GM10266 (cell line): Measurements from ENCODE around the gene LRRC34.

Experiments
- DNase-seq: peaks from one replicate; pipeline ENCODE4 v3.0.0; 2012; ENCODE audit errors: extremely low spot score
- TF ChIP-seq, protein P1 (sequence below): IDR thresholded peaks from 2 replicates; pipeline ENCODE4 v1.5.1; 2012; ENCODE audit warnings: mild to moderate bottlenecking, low read depth; ENCODE audit not compliant: control insufficient read depth, insufficient read depth; ENCODE audit errors: missing control alignments

The LRRC34 gene, protein sequence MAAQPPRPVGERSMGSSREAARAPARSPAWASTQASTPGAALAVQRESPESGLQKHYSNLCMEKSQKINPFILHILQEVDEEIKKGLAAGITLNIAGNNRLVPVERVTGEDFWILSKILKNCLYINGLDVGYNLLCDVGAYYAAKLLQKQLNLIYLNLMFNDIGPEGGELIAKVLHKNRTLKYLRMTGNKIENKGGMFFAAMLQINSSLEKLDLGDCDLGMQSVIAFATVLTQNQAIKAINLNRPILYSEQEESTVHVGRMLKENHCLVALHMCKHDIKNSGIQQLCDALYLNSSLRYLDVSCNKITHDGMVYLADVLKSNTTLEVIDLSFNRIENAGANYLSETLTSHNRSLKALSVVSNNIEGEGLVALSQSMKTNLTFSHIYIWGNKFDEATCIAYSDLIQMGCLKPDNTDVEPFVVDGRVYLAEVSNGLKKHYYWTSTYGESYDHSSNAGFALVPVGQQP

DNA sequence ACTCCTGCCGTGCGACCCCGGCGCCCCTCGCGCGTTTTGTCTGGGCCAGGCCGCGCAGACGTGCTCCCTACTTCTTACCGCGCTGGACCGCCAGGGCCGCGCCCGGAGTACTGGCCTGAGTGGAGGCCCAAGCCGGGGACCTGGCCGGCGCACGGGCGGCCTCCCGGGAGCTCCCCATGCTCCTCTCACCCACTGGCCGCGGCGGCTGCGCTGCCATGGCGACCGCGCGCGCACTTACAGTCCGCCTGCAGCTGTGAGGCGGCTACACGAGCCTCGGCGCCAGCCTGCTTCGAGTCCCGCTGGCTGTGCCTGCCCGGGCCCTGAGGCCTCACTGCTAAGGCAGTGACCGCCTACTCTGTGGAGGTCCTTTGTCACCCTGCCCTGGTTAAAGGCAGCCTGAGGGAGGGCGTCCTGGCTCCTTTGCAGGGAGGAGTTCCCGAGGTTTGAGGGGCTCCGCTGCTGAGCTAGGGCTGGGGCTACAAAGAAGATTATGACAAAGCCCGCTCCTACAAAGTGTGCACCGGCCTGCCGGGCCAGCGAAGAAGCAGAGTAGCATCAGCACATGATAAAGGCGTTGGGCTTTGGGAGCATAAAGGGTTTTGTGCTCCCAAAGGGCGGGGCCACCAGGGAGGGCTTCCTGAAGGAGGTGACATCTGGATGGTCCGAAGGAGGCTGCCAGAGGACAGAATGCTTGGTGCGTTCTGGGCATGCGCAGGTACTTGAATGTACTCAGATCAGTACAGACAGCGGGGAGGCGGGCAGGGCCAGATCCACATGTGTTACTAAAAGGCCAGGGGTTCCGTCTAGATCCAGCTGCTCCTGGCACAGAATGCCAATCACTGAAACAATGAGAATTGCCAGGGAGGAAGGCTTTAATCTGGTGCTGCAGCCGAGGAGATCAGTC lies at the start of gene LRRC34, which contains the start of gene LRRIQ4:
Gene LRRC34 (minus strand): TSS at position 573 of the 904 bp plus-strand sequence. CDS start 356 bp downstream, at position 217.
Gene LRRIQ4 (plus strand): TSS at position 539 of the 904 bp plus-strand sequence. CDS start 9,052 bp downstream, outside the sequence.
- peak; percentile 87 for DNase-seq
- TF ChIP-seq, protein P1, sequence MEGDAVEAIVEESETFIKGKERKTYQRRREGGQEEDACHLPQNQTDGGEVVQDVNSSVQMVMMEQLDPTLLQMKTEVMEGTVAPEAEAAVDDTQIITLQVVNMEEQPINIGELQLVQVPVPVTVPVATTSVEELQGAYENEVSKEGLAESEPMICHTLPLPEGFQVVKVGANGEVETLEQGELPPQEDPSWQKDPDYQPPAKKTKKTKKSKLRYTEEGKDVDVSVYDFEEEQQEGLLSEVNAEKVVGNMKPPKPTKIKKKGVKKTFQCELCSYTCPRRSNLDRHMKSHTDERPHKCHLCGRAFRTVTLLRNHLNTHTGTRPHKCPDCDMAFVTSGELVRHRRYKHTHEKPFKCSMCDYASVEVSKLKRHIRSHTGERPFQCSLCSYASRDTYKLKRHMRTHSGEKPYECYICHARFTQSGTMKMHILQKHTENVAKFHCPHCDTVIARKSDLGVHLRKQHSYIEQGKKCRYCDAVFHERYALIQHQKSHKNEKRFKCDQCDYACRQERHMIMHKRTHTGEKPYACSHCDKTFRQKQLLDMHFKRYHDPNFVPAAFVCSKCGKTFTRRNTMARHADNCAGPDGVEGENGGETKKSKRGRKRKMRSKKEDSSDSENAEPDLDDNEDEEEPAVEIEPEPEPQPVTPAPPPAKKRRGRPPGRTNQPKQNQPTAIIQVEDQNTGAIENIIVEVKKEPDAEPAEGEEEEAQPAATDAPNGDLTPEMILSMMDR: no peak

DNA sequence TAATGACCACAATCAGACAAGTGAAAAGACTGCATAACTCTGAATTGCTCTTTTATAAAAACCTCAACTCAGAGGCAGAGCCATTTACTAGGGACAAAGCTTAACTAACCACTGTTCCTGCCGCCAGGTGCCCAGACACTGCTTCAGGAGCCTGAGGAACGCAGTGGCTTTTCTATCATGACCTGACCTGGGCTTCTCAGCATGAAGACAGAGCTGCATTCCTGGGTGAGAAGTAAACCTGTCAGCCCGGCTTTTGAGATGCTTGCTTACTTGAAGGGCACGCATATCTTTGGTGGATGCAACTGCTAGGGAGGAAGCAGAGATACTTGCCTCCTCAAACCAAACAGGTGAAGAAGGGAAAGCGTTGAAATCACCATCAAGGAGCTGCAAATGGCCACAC lies 49.2 kb upstream of the LRRC34 start:
- TF ChIP-seq, protein P1: no peak
- DNase-seq: no peak

DNA sequence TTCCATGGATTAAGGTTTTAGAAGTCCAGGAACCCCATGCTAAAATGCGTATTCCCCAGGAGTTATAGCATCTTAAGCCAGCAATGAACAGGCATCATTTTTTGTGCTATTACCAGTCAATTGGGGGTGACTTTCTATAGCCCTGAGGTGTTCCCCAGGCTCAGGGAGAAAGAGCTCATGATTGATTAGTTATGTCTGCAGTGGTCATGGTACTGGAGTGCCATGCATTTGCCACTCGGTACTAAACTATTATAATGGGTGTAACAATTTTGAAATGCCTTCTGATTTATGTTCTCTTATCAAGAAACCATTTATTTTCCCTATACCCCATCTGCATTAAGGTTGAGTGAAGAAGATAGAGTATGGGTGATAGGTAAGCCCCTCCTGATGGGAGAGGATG lies 45.1 kb upstream of the LRRC34 start:
- TF ChIP-seq, protein P1: no peak

DNA sequence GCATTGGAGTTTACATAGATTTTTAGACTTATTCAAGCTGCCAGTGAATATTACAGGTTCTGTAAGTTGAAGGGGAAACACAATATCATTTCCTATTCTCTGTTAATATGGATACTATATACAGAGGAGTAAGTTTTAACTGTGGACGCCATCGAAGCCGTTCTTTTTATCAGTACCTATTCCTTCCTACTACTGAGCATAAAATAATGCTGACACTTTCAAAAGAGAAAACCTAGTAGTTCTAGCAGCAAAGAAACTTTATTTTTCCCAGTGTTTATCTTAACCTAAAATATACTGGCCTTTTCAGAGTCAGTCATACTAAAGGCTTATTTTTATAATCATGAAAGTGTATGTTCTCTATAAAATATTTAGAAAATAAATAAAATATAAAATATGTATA lies 42.8 kb upstream of the LRRC34 start:
- TF ChIP-seq, protein P1: no peak
- DNase-seq: no peak

More for the DNA sequence above, 45.1 kb upstream of the LRRC34 start:
- DNase-seq: no peak

DNA sequence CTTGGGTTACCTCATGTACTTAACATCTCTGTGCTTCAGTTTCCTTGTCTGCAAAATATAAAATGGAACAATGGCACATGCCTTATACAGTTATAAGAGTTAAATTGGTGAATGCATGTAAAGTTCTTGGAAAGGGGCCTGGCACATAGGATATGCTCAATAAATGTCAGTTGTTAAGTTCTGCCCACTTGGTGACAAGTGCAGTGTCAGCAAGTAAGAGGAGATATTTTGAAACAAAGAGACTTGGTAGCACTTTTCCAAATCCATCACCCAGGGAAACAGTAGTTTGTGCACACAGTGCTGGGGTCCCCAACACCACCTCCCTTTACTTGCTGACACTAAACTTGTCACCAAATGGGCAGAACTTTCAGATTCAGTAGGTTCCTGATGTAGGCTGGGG lies 37.9 kb upstream of the LRRC34 start:
- no peak for DNase-seq
- TF ChIP-seq, protein P1: no peak

DNA sequence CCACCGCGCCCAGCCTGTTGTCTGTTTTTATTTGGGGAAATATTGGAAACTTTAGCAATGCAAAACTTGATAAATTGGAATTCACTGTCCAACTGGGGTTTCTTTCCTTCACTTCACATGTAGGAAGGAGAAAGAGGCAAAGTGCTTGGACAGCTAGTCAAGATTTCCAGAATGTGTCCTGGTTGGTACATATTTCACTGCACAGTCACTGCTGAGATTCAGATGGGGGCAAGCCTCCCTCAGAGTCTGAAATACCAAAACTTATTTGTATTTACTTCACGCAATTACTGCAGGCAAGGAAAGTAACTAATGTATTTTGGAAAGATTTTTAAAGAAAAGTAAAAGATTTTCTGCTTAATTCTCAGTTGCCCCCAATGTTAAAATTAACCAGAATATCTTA lies 36.0 kb upstream of the LRRC34 start:
- TF ChIP-seq, protein P1: no peak
- DNase-seq: no peak

DNA sequence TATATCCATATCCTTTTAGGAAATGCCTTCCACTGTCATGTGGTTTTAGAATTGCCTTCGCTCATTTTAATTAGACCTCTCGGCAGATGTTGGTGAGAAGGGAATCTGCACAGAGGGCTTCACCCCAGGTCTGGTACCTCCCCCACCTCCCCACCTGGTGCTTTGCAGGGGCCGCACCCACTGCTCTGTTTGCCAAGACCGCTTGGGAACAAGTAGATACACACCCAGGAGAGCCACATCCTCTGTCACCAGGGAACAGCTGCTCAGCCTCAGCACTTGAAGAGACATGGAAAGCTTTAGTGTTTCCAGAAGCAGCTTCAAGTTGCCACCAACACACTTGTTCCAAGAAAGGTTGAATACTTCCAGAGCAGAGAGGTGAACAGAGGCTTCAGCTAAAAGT lies 35.2 kb upstream of the LRRC34 start:
- TF ChIP-seq, protein P1: no peak
- DNase-seq: no peak
